Activated CD4-positive, CD25-positive, alpha-beta regulatory T cell treated with anti-CD3 and anti-CD28 coated beads, Interleukin-2, amount 50 U/mL, for 16 hours (primary cell): ENCODE measurements around the gene NADSYN1.

Experiments
- DNase-seq: peaks from one replicate; pipeline ENCODE4 v3.0.0-alpha.2; 2020; ENCODE audit warnings: low read depth, low spot score

The NADSYN1 gene

DNA sequence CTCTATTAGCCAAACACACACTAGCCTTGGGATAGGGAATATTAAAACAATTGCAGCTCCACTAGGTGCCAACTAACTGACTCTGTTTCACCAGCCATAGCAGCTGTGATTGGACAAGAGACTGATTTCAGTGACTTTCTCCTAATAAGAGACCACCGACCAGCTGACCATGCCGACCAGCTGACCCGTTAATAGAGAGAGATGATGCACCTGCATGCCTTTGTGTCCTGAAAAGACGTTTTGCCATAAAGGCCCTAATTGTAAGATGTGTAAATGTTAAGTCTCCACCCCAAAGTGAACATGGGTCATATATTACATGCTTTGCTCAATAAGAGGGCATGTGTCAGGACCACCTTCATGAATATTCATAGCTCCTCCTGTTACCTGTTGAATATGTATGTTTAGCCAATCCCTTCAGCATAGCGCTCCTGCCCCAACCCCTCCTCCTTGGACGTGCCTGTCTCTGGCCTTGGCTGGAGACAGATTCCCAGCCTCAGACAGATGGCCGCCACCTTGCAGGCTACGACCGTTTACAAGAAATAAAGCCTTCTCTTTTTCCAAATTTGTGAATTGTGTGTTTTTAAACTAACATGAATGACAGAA, 1.3 kb upstream of the NADSYN1 start:
- DNase-seq = no peak

DNA sequence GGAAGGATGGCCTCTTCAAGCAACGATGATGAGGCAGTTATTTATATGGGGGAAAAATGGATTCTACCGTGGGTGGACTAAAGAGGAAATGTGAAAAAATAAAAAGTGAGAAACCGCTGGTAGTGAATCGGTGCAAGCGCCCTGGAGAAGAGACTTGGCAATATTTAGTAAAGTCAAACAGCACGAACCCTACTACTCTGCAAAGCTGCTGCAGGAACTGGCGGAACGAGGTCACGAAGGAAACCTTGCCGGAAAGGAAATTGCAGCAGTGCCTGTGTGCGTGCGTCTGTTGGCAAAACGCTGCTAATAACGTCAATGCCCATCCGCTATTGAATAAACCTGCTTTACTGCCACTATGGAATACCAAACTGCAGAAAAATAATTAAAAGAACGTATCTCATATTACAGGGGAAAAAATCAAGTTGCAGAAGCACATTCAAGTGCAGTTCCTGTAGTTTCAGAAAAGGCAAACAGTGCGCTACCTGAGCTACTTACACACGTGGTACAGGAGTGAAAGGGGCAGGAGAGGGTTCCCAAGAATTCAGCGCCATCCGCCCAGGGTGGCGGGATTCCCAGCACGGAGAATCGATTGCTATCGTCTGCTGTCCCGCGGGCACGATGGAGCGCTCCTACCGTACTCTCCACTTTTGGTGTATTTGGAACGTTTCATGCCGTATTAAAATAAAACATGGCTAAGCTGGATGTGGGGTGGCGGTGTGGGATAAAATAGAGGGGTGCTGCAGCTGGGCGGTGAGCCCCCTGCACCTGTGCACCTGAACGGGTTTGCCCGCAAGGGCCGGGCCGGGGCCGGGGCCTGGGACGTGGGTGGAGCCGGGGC, 585 bp upstream of the NADSYN1 start:
- no peak for DNase-seq

DNA sequence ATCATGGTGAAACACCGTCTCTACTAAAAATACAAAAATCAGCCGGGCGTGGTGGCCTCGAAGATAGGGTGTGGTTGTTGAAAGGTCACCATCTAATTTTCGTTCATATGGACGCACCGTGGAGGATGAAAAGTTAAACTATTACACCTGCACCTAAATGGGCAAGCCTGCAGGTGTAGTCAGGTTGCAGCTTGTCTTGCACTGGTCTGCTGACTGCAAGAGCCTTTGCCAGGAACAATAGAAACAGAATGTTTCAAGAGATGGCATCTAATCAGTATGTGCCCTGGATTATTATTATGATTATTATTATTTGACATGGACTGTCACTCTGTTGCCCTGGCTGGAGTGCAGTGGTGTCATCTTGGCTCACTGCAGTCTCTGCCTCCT, 908 bp downstream of the NADSYN1 start:
- DNase-seq = no peak

DNA sequence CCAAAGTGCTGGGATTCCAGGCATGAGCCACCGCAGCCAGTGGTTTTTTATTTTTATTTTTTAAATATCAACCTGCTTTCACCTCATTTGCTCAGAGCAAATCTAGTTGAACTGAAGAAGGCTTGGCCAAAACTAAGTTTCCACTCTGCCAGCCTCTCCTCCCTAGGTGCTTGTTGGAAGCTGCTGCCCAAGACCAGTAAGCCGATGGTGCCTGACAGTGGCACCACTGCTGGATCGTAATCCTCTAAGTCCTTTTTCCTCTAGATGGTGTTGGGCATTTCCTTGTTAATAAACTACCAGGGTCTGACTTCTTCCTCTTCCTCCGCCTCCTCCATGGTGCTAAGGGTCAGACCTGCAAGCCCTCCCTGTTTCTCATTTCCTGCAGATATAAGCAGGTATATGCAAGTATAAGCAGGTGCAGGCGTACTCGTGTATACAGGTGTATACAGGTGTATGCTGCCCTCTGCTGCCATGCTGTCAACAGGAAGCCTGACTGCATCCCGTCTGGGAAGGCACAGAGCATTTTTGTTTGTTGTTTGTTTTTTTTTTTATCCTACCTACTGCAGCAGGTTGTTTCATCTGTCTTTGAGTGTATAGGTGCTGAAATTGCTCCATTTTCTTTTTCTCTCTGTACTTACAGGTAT, 1.6 kb downstream of the NADSYN1 start:
- no peak for DNase-seq

DNA sequence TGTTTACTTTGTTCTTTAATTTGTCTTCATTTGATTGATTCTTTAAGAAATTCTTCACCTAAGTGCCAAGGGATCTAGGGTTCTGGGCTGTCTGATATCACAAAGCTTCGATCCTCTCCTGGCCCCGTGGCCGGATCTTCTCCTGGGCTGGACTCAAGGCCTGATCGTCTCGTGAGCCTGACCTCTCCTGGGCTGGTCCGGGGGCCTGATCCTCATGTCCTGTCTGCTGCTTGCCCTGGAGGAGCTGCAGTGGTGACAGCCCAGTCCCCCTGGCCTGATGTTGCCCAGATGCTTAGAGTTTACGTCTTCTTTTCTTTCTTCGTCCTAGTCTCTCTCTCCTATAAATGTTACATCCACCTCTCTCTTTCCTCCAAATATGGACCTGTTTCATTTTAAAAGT, 3.3 kb downstream of the NADSYN1 start:
- no peak for DNase-seq

DNA sequence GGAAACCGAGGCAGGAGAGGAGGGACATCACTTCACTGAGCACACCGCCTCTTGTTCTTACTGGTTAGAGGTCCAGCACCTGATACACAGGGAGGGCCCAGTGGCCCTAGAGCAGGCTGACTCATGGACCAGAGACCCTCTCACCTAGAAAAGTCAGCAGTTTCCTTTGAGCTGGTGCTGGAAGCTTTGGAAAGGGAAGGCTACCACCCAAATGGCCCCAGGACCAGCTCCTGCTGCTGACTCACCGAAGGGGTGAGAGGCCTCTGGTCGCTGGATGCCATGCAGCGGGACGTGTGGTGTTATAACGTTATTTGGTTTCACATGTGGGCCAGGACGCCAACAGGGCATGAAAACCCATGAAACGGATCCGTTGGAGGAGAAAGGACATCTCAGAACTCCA, 3.8 kb downstream of the NADSYN1 start:
- no peak for DNase-seq

DNA sequence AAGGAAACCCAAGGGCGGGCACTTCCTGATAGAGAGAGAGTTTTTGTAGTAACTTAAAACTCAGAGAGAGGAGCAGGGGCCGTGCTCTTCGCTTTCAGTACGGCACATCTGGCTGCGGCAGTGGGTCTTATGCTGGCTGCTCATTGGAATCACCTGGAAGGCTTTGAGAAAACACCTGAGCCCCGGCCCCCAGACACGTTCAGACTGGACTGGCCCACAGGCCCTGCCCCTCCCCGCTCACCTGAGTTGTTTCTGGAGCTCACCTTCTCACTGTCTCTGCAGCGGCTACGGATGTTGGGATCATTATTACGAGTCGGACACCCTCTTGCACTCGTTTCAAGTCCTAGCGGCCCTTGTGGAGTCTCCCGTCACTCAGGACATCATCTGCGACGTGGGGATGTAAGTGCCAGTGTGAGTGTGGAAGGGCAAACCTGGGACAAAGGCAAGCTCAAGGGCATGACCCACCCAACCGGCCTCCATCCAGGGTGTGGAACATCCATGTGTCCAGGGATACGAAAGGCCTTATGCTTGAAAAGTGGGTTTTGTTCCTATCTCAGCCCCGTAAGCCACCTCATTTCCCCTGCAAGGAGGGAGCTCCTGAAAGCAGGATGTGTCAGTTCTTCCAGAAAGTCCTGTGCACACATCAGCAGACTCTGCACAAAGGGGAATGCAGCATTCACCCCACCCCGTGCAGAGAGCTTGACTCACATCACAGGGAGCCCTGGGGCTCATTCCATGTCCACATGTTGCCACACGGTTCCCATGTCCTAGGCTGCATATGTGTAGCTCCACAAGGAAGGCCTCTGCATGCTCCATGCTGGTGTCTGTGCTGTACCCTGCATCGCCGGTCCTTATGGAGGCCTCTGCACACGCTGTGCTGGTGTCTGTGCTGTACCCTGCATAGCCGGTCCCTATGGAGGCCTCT, 5.4 kb downstream of the NADSYN1 start:
- DNase-seq = no peak

DNA sequence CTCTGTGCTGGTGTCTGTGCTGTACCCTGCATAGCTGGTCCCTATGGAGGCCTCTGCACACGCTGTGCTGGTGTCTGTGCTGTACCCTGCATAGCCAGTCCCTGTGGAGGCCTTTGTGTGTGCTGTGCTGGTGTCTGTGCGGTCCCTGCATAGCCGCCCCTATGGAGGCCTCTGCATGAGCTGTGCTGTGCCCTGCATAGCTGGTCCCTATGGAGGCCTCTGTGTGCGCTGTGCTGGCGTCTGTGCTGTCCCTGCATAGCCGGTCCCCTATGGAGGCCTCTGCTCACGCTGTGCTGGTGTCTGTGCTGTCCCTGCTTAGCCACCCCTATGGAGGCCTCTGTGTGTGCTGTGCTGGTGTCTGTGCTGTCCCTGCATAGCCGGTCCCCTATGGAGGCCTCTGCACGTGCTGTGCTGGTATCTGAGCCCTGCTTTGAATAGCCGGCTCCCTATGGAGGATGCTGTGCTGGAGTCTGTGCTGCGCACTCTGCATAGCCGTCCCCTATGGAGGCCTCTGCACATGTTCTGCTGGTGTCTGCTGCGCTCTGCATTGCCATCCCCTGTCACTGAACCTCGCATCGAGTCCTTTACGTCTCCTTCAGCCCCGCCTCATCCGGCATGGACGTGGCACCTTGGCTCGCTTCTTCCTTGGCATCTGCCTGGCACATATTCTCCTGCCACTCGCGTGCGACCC, 6.2 kb downstream of the NADSYN1 start:
- DNase-seq = no peak

DNA sequence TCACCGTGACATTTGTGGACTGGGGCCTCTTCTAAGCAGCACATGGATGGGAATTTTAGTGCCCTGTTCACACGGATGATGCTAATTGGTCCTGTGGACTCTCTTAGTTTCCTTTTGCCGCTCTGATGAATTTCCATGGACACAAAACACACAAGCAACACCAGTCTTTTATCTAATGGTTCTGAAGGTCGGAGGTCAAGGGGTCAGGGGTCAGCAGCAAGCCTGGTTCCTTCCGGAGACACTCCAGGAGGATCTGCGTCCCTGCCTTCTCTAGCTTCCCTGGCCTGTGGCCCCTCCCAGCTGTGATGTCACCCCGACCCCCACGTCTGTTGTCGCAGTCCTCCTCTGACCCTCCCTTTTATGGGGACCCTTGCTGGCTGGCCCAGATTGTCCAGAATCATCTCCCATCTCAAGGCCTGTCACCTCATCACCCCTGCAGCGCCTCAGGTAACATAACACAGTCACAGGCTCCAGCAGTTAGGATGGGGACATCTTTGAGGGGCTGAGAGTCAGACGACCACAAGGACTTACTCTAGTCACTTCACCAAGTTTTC, 6.8 kb downstream of the NADSYN1 start:
- DNase-seq = no peak

DNA sequence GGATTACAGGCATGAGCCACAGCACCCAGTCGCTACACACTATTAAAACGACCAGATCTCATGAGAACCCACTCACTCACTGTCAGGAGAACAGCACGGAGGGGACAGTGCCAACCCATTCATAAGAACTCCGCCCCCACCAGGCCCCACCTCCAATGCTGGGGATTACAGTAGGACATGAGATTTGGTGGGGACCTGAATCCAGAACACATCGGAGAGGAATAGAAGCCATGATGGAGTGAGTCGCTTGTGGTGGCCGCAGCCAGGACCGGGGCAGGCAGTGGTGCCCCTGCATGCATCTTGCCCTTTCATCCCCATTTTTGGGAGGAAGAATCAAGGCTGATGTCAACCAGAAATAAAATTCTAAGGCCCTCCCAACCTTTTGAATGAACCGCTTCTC, 8.7 kb downstream of the NADSYN1 start:
- no peak for DNase-seq

DNA sequence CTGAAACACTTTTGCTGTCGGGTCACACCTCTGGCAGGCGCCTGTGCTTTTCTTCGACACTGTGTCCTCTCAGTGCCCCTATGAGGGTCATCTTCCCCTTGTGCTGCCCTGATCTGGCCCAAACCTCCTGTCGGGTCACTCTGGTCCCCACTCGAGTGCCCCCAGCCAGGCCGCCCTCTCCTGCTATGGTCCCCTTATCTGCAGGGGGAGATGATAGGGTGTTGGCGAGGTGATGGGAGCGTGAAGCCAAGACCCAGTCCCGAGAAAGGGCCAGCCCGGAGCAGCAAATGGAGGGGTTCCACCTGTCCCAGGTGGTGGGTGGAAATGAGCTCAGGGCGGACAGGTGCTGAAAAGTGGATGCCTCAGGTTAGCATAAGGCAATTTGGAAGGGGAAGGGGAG, 9.7 kb downstream of the NADSYN1 start:
- no peak for DNase-seq

DNA sequence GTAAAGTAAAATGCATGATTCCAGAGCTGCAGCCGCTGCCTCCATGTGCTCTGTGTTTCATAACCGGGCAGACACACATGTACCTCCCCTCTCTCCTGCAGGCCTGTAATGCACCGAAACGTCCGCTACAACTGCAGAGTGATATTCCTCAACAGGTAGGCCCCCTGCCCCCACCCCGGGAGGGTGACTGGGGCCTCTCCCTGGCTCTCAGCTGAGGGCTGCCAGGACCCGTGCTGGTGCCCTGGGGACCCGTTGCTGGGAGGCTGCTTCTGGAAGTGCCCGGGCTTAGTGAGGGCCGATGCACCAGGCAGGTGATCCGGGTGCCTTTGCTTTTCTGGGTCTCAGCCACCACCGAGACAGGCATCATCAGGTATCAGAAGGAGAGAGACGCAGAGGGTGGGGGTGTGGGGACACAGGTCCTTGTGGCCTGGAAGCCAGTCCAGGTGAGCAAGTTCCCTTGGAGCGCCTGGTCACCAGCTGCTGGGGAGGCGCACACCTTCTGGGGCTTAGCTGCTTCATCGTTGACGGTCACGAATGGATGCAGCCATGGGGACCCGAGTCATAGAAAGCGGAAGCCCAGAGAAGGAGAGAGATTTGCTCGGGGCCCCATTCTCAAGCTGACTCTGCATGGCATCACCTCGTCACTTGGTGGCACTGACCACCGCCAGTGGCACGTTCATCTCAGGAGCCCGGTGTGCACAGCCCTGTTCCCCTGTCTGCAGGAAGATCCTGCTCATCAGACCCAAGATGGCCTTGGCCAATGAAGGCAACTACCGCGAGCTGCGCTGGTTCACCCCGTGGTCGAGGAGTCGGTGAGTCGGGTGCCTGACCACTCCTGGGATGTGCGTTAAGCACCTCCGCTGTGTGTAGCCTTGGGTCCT, 10.6 kb downstream of the NADSYN1 start:
- no peak for DNase-seq

DNA sequence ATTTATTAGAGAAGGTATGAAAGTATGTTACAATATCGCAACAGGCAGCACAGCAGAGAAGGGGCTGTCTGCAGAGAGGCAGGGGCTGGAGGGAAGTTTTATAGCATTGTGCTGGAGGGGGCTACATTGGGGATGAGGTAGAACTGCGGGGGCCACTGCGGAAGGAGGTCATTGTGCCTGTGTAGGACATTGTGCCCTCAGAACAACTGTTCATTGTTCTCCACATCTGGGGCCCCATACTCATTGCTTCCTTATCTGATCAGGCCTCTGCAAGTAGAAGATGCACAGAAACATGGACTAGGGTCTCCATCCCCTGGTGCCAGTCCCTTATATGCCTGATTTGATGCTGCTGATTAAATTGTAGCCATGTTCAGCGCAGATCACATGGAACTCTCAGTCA, 12.1 kb downstream of the NADSYN1 start:
- DNase-seq = no peak

DNA sequence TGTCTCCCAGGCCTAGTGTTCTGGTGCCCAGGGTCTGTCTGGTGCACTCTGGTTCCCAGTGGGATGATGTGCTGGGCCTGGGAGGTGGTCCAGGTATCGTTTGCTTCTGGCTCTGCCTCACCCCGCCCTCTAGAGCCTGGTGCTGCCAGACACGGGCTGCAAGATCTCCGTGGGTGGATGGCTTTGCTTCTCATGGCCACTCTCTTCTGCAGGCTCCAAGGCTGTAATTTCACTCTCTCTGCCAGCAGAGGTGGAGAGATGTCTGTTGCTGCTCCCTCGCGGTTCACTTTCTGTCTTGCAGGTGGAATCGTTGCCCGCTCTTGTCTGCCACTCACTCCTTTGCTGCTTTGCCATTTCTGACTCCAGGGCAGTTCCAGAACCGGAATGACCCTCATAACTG, 13.4 kb downstream of the NADSYN1 start:
- DNase-seq = no peak

DNA sequence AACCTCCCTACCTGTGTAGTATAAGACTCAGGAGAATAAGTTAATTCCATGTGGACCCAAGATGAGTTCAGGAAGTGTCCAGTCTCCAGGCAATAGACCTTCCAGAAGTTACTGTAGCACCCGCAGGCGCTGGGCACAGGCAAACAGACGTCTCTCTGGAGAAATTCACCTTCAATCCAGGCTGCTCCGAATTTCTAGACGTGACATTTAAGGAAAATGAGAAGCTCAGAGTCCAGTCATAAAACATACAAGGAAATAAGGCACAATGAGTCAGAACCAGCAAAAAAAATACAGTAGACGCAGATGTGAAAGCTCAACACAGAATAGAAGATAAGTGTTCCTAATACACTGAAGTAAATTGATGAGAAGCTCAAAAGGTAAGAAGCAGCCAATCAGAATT, 14.2 kb downstream of the NADSYN1 start:
- no peak for DNase-seq

DNA sequence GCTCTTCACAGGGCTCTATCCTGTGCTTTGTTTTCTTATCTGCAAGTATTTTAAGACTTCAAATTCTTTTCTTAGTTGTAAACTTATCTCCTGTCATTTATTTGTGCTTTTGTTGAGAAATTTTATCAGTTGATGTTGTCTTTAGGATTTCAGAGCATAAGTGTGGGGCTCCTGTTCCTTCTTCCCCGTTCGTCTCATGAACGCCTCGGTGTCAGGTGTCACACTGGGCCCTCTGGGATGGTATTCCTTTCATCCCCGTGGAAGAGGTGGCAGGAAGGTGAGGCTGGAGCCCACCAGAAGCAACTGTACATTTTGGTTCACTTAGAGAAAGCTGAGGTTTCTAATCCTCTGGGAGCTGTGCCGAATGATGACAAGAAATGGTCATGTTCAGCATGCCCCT, 17.9 kb downstream of the NADSYN1 start:
- DNase-seq = no peak

DNA sequence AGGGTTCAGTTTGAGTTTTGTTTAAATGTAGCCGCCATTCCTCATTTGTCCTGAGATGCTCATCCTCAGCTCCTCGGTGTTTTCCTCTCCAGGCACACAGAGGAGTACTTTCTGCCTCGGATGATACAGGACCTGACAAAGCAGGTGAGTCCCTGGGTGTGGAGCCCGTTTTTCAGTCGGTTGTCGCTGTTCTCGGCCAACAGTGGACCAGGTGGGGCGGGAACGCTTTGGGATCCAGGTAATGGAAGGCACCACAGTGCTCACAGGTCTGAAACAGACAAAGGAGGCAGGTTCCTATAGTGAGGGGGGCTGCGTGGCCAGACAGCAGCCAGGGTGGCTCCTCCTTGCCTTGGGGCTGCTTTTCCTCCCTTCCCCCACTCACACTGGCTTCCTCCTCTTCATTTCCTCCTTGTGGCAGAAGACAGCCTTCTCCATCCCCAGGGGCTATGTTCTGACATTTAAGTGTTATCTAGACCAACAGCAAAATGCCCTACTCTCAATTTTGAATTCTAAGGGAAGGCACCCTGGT, 19.4 kb downstream of the NADSYN1 start:
- DNase-seq = no peak

DNA sequence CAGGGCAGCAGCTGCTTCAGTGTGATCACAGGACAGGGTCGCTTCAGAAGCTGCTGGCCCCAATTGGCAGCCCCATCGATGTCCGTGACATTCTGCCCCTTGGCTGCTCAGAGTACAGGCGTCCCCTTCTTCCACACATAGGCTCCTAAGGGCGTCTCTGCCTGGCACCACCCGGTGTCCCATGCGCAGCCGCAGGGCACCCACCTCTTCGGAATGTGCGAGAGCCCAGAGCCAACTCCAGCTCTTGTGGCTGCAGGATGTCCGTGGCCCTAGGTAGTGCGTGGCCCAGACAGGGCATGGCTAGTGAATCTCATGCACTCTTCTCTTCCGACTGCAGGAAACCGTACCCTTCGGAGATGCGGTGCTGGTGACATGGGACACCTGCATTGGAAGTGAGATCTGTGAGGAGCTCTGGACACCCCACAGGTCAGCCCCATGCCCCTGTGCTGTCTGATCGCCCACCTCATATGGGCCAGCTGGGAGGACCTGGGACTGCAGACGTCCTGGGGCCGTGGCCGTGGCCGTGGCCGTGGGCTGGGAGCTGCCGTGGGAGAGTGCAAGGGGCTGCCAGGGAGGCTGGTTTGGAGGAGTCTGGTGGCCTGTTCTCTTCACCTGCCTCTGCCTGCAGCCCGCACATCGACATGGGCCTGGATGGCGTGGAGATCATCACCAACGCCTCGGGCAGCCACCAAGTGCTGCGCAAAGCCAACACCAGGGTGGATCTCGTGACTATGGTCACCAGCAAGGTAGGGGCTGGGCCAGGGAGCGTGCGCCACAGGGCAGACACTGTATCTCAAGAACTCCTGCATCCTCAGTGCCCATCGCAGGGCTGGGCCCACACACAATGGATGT, 20.2 kb downstream of the NADSYN1 start:
- DNase-seq = no peak

DNA sequence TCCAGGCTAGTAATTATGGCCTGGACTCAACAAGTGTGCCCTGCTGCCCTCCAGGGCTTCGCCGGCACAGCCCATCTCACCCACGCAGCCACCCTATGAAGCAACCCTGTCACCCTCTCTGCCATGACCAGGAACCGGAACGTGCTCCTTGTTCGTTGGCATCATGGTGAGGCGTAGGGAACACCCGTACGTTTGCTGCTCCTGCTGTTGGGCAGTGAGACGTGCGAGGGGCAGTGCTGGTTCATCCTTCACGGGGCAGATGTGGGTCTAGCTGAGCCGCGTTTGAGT, 20.7 kb downstream of the NADSYN1 start:
- DNase-seq = no peak
